ENCODE results near the gene CHMP2B. TPM values are rescaled to one million over a fixed set of nuclear protein-coding genes. Genes with fewer than 3 reads are reported as not detected.
A peak's percentile ranks its signal among the peaks of the same experiment; 100 is the strongest.

Gene CHMP2B
- total RNA-seq, 1 donor from 2014 or later = 38.9 TPM

- Mint-ChIP-seq H3K36me3 (ENCODE audit: low read depth, unreplicated experiment) (no peaks in the 10 kb centered on the region), H3K4me3 (ENCODE audit: unreplicated experiment) (no peak overlapping the region), H3K9me3 (ENCODE audit: unreplicated experiment) (peaks cover 4% of the 10 kb centered on the region), H3K4me1 (ENCODE audit: low read depth, unreplicated experiment) (no peaks in the 10 kb centered on the region), H3K27me3 (ENCODE audit: low read depth, unreplicated experiment) (no peaks in the 10 kb centered on the region), H3K27ac (ENCODE audit: unreplicated experiment) (no peak overlapping the region)
- FAIRE-seq (no peak), DNase-seq (ENCODE audit: low read depth) (no peak)
- Histone ChIP-seq H4K20me1 (ENCODE audit: insufficient read depth, low read length) (no peaks in the 10 kb centered on the region), H3K9ac (ENCODE audit: low read length) (no peak overlapping the region), H3K4me1 (ENCODE audit: insufficient read depth, low read length) (no peaks in the 10 kb centered on the region), H3K4me2 (ENCODE audit: low read length) (no peak overlapping the region), H3K9me3 (ENCODE audit: insufficient read depth, low read depth, low read length) (no peaks in the 10 kb centered on the region), H3K36me3 (ENCODE audit: insufficient read depth, low read length) (no peaks in the 10 kb centered on the region), H3K27ac (ENCODE audit: low read depth, low read length) (no peak overlapping the region), H3K4me3 (ENCODE audit: insufficient read depth, low read depth, low read length) (no peak overlapping the region), H3K27me3 (ENCODE audit: insufficient read depth, low read length) (no peaks in the 10 kb centered on the region), H2AFZ (ENCODE audit: low read depth, low read length) (no peak overlapping the region), H3K79me2 (ENCODE audit: insufficient read depth, low read length) (no peaks in the 10 kb centered on the region)
- TF ChIP-seq, protein P1, sequence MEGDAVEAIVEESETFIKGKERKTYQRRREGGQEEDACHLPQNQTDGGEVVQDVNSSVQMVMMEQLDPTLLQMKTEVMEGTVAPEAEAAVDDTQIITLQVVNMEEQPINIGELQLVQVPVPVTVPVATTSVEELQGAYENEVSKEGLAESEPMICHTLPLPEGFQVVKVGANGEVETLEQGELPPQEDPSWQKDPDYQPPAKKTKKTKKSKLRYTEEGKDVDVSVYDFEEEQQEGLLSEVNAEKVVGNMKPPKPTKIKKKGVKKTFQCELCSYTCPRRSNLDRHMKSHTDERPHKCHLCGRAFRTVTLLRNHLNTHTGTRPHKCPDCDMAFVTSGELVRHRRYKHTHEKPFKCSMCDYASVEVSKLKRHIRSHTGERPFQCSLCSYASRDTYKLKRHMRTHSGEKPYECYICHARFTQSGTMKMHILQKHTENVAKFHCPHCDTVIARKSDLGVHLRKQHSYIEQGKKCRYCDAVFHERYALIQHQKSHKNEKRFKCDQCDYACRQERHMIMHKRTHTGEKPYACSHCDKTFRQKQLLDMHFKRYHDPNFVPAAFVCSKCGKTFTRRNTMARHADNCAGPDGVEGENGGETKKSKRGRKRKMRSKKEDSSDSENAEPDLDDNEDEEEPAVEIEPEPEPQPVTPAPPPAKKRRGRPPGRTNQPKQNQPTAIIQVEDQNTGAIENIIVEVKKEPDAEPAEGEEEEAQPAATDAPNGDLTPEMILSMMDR (IDR thresholded peaks at IDR 0.05; ENCODE audit: insufficient read depth, low read depth, low read length) = no peak
Measured at GRCh38 chr3:87191175-87191574, 35.9 kb upstream of the CHMP2B start.

DNA sequence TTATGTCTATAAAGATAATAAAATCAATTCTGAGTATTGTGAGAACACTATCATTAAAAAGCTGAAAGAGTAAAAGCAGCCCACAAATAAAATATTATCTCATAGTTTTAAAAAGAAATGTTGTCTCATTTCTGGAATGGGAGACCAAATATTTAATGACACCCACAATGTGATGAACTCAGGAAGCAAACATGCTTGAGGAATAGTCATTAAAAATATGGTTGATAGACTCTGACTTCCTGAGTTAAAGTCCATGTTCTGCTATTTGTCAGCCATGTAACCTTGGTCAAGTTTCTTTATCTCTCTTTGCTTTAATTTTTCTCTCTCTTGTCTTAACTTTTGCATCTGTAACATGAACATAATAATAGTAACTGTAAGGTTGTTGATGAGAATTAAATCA, 35.5 kb upstream of the CHMP2B start:
- FAIRE-seq = no peak
- H3K9ac ChIP-seq (ENCODE audit: low read length) = no peak overlapping the region

DNA sequence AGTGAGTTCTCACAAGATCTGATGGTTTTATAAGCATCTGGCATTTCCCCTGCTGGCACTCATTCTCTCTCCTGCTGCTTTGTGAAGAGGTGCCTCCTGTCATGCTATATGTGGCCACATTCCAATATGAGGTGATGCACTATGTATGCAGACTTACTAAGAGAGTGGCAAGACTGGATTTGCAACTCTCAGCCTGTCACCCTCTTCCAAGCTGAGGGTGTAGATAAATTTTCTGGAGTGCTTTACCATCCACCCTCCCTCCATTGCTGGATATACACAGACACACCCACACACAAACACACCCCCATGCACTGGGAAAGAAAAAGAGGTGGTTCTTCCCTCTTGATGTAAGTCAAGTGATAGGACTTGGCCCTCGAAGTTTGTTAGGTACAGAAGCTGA, 30.2 kb upstream of the CHMP2B start:
- Histone ChIP-seq H3K27me3 (ENCODE audit: insufficient read depth, low read length) (no peaks in the 10 kb centered on the region), H3K4me2 (ENCODE audit: low read length) (no peak overlapping the region), H4K20me1 (ENCODE audit: insufficient read depth, low read length) (no peaks in the 10 kb centered on the region), H3K4me3 (ENCODE audit: insufficient read depth, low read depth, low read length) (no peak overlapping the region), H3K79me2 (ENCODE audit: insufficient read depth, low read length) (no peaks in the 10 kb centered on the region), H3K4me1 (ENCODE audit: insufficient read depth, low read length) (no peaks in the 10 kb centered on the region), H3K9me3 (ENCODE audit: insufficient read depth, low read depth, low read length) (no peaks in the 10 kb centered on the region), H3K36me3 (ENCODE audit: insufficient read depth, low read length) (no peaks in the 10 kb centered on the region), H3K27ac (ENCODE audit: low read depth, low read length) (no peak overlapping the region), H3K9ac (ENCODE audit: low read length) (no peak overlapping the region), H2AFZ (ENCODE audit: low read depth, low read length) (no peak overlapping the region)
- Mint-ChIP-seq H3K4me1 (ENCODE audit: low read depth, unreplicated experiment) (no peaks in the 10 kb centered on the region), H3K9me3 (ENCODE audit: unreplicated experiment) (peaks cover 12% of the 10 kb centered on the region), H3K27ac (ENCODE audit: unreplicated experiment) (no peak overlapping the region), H3K27me3 (ENCODE audit: low read depth, unreplicated experiment) (no peaks in the 10 kb centered on the region), H3K4me3 (ENCODE audit: unreplicated experiment) (no peak overlapping the region), H3K36me3 (ENCODE audit: low read depth, unreplicated experiment) (no peaks in the 10 kb centered on the region)
- DNase-seq (ENCODE audit: low read depth) (no peak), FAIRE-seq (no peak)
- no peak for TF ChIP-seq EZH2 (IDR thresholded peaks at IDR 0.05; ENCODE audit: insufficient read depth, low read length)
- TF ChIP-seq, protein P1 (IDR thresholded peaks at IDR 0.05; ENCODE audit: insufficient read depth, low read depth, low read length) = no peak

More for the DNA sequence above, 35.5 kb upstream of the CHMP2B start:
- Mint-ChIP-seq H3K36me3 (ENCODE audit: low read depth, unreplicated experiment) (no peaks in the 10 kb centered on the region), H3K27ac (ENCODE audit: unreplicated experiment) (no peak overlapping the region), H3K27me3 (ENCODE audit: low read depth, unreplicated experiment) (no peaks in the 10 kb centered on the region), H3K4me3 (ENCODE audit: unreplicated experiment) (no peak overlapping the region), H3K4me1 (ENCODE audit: low read depth, unreplicated experiment) (no peaks in the 10 kb centered on the region), H3K9me3 (ENCODE audit: unreplicated experiment) (peaks cover 8% of the 10 kb centered on the region)
- Histone ChIP-seq H3K9me3 (ENCODE audit: insufficient read depth, low read depth, low read length) (no peaks in the 10 kb centered on the region), H3K4me3 (ENCODE audit: insufficient read depth, low read depth, low read length) (no peak overlapping the region), H3K27me3 (ENCODE audit: insufficient read depth, low read length) (no peaks in the 10 kb centered on the region), H3K27ac (ENCODE audit: low read depth, low read length) (no peak overlapping the region), H4K20me1 (ENCODE audit: insufficient read depth, low read length) (no peaks in the 10 kb centered on the region), H3K36me3 (ENCODE audit: insufficient read depth, low read length) (no peaks in the 10 kb centered on the region), H3K79me2 (ENCODE audit: insufficient read depth, low read length) (no peaks in the 10 kb centered on the region), H3K4me1 (ENCODE audit: insufficient read depth, low read length) (no peaks in the 10 kb centered on the region), H2AFZ (ENCODE audit: low read depth, low read length) (no peak overlapping the region), H3K4me2 (ENCODE audit: low read length) (no peak overlapping the region)
- DNase-seq (ENCODE audit: low read depth) = peak; percentile 12
- TF ChIP-seq EZH2 (IDR thresholded peaks at IDR 0.05; ENCODE audit: insufficient read depth, low read length) = no peak
- TF ChIP-seq, protein P1 (IDR thresholded peaks at IDR 0.05; ENCODE audit: insufficient read depth, low read depth, low read length) = no peak
